Measurements from ENCODE around the gene MRPS23. TPM values are rescaled to one million over a fixed set of nuclear protein-coding genes. Genes with fewer than 3 reads are reported as not detected.
"Not testable (repeated sequence)": the region's sequence is repeated elsewhere in the genome, so short reads cannot be mapped to it uniquely, and the experiment has no call there.

MRPS23 gene
- total RNA-seq, 1 experiment from 2014 or later = 16.3 TPM

- no peak for DNase-seq (ENCODE audit: low read depth)
These were observed 13.1 kb upstream of the MRPS23 start for GRCh38 chr17:57862694-57863667.

GRCh38 chr17:57861790-57862693 lies 12.2 kb upstream of the MRPS23 start:
- peak; percentile 80 for DNase-seq (ENCODE audit: low read depth)

- DNase-seq (ENCODE audit: low read depth) = peak; percentile 79
These were observed 11.4 kb upstream of the MRPS23 start for GRCh38 chr17:57861000-57861789.

- DNase-seq (ENCODE audit: low read depth) = no peak
These were observed 10.7 kb upstream of the MRPS23 start for GRCh38 chr17:57860414-57860999.

GRCh38 chr17:57859601-57860413 lies 10.0 kb upstream of the MRPS23 start:
- DNase-seq (ENCODE audit: low read depth) = peak; percentile 11

GRCh38 chr17:57858838-57859237 lies 9.0 kb upstream of the MRPS23 start:
- no peak for DNase-seq (ENCODE audit: low read depth)

- no peak for DNase-seq (ENCODE audit: low read depth)
These were observed 7.2 kb upstream of the MRPS23 start for GRCh38 chr17:57856792-57857620.

GRCh38 chr17:57855391-57856035 lies 5.7 kb upstream of the MRPS23 start:
- no peak for DNase-seq (ENCODE audit: low read depth)

GRCh38 chr17:57853695-57854094 lies 3.9 kb upstream of the MRPS23 start:
- DNase-seq (ENCODE audit: low read depth) = no peak

- no peak for DNase-seq (ENCODE audit: low read depth)
These were observed 3.1 kb upstream of the MRPS23 start for GRCh38 chr17:57852955-57853328.

GRCh38 chr17:57852092-57852954 lies 2.5 kb upstream of the MRPS23 start:
- no peak for DNase-seq (ENCODE audit: low read depth)

GRCh38 chr17:57849163-57849873 lies 526 bp downstream of the MRPS23 start:
- DNase-seq (ENCODE audit: low read depth) = no peak

- not testable (repeated sequence) for DNase-seq (ENCODE audit: low read depth)
These were observed 3.5 kb downstream of the MRPS23 start for GRCh38 chr17:57846056-57846945.

- no peak for DNase-seq (ENCODE audit: low read depth)
These were observed 7.6 kb downstream of the MRPS23 start for GRCh38 chr17:57842280-57842679.

GRCh38 chr17:57839571-57839923 lies 10.3 kb downstream of the MRPS23 start:
- DNase-seq (ENCODE audit: low read depth) = no peak

GRCh38 chr17:57838857-57839570 lies 10.8 kb downstream of the MRPS23 start:
- no peak for DNase-seq (ENCODE audit: low read depth)
